HG03097 (cell line): ENCODE results near the gene CTDSP2.
"Not testable (repeated sequence)": the region's sequence is repeated elsewhere in the genome, so short reads cannot be mapped to it uniquely, and the experiment has no call there.

Experiments used
- ATAC-seq: cut with Tn5 transposase; IDR thresholded peaks from one replicate; pipeline ENCODE4 v1.9.1; 2021; ENCODE audit not compliant: unreplicated experiment, low FRiP score

The CTDSP2 gene

GRCh38 chr12:57882575-57882974, 36.0 kb upstream of the CTDSP2 start:
- no peak for ATAC-seq

DNA sequence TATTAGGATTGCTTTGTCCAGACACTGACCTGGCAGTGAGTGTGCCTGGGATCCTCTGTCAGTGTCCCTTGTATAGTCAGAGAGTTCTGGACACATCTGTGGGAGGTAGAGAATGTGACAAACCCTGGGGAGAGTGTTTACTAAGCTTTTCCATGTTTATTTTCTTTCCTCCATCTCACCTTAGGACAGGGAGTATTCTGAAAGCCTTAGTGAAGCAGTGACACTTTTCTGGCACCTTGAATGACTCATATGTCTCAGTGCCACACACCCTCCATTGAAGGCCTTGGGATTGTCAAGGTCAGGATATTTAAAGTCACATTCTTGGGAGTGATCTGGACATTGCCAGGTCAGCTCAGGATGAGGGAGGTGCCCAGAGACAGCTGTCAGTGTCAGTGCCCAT, 34.9 kb upstream of the CTDSP2 start:
- no peak for ATAC-seq

DNA sequence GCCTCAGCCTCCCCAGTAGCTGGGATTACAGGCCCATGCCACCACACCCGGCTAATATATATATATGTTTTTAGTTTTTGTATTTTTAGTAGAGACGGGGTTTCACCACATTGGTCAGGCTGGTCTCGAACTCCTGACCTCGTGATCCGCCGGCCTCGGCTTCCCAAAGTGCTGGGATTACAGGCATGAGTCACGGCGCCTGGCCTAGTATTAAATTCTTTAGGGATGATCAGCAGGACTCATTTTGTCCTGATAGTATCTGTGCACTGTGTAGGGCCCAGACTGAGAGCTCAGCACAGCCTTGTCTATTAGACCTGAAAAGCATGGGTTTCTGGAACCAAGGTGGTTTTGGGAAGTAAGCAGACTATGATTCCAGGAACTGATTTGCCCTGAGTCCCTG, 34.5 kb upstream of the CTDSP2 start:
- not testable (repeated sequence) for ATAC-seq

DNA sequence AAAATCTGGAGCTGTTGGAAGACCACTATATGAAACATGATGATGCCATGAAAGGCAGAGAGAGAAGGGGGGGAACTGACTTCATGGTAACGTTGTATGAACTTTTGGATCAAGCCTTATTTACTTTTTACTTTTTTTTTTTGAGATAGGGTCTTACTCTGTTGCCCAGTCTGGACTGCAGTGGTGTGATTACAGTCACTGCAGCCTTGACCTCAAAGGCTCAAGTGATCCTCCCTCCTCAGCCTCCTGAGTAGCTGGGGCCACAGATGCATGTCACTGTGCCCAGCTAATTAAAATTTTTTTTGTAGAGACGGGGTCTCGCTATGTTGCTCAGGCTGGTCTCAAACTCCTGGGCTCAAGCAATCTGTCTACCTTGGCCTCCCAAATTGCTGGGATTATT, 31.3 kb upstream of the CTDSP2 start:
- no peak for ATAC-seq

DNA sequence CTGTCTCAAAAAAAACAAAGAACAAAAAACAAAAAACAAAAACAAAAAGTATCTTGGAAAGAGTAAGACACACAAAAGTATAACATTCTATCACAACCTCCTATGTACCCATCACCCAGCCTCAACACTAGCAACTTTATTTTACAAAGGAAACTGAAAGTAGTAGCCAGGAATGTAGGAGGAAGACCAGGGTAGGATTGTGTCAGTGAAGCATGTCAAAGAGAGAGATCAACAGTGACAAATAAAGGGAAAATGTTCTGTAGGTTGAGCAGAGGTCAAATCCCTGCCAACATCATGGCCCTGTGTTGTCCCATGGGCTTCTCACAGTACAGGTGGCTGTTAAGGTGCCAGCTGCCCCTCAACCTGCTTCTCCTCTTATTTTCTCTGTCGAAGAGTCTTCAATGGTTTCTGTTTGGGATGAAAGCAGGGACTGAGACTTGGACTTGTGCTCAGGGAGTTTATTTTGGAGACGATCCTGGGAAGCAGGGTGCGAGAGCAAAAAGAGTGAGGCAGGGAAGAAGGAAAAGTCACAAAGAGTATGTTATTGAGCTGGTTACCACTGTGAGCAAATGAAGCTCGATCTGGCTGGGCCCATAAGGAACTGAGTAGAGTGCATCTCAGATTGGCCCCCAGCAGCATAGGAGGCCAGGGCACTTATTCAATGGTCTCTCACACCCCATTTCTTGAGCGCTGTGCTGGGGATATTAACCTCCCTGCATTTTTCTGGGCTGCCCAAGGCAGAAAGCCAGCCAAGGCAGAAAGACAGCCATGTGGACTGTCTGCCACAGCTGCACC, 29.4 kb upstream of the CTDSP2 start:
- no peak for ATAC-seq

DNA sequence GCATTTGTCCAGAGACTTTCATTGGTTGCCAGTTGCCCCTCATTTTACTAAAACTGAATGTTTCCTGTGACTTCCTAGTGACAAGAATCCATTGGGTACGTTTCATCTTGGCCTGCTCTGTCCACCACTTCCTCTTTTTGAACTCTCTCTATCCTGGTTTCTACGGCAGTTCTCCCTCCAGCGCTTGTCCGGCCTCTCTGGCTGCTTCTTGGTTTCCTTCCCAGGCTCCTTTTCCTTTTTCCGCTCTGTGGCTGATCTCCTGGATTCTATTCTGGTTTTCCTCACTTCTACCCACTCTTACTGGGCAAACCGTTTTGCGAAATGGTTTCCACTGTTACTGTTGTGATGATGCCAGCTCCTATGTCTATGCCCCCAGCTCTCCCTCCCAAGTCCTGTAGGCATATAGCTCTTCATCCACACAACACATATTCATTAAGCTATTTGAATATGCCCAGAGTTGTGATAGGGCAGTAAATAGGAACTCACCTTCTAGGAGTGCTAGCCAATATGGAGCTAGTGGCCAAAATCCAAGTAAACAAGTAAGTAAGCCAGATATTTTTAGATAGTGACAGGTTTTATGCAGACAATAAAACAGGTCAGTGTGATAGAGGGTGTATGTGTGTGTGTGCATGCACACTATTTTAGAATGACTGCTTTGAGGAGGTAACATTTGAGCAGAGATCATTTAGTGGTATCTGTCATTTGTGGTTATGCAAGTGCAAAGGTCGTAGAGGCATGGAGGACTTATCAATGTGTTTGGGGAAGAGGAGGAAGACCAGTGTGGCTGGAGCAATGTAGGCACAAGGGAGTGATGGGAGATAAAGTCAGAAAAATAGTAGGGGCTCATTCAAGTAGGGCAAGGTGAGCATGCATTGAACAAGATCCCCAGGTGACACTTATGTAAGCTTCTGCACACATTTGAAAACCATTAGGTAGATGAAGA, 27.9 kb upstream of the CTDSP2 start:
- no peak for ATAC-seq

DNA sequence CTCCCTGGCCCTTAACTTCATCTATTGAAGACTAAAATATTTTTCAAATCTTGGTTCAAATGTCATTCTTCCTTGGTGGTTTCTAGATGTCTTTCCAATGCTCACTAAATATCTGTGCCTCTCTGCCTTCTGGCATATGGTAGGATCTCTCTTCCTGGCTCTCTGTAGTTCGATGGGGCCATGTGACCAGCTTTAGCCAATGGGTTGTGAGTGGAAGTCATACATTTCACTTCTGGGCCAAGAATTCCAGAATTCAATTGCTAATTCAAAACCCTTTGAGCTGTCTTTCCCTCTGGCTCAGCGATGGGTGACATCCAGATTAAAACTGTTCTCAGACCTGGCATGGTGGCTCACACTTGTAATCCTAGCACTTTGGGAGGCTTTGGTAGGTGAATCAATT, 25.8 kb upstream of the CTDSP2 start:
- no peak for ATAC-seq

- no peak for ATAC-seq
Measured at GRCh38 chr12:57869927-57870318, 23.4 kb upstream of the CTDSP2 start.

GRCh38 chr12:57869298-57869926, 22.9 kb upstream of the CTDSP2 start:
- ATAC-seq, result no peak

- ATAC-seq, result no peak
Measured at GRCh38 chr12:57868851-57869268, 22.3 kb upstream of the CTDSP2 start.

GRCh38 chr12:57868221-57868620, 21.7 kb upstream of the CTDSP2 start:
- ATAC-seq, result no peak

GRCh38 chr12:57866308-57867019, 19.9 kb upstream of the CTDSP2 start:
- no peak for ATAC-seq

DNA sequence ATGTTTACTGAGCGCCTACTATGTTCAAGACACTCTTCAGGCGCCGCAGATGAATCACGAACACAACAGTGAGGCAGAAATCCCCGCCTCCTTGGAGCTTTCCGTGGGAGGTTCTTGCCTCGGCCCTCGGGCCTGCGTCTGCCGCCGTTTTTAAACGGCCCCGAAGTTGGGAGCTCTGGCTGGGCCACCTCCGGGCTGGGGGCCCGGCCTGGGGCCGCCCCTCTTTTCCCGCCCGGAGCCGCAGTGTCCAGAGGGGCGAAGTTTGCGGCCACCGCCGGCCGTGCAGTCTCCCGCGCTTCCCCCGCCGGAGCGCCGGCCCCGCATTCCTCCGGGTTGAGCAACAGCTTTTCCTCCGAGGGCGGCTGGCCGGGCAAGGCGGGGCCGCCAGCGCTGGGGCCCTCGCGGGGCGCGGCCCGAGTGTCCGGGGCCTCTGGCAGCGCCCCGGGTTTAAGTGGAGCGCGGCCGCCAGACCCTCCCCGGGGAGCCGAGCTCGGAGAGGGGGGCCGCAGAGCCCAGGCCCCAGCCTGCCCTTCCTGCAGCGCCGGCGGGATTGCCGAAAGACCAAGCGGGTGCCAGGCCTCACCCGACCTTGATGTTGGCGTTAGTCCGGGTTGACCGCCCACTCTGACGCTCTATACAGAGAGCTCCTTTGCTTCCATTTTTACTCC, 18.7 kb upstream of the CTDSP2 start:
- no peak for ATAC-seq

GRCh38 chr12:57864442-57865083, 18.0 kb upstream of the CTDSP2 start:
- no peak for ATAC-seq

- ATAC-seq, result no peak
Measured at GRCh38 chr12:57863676-57864075, 17.1 kb upstream of the CTDSP2 start.

DNA sequence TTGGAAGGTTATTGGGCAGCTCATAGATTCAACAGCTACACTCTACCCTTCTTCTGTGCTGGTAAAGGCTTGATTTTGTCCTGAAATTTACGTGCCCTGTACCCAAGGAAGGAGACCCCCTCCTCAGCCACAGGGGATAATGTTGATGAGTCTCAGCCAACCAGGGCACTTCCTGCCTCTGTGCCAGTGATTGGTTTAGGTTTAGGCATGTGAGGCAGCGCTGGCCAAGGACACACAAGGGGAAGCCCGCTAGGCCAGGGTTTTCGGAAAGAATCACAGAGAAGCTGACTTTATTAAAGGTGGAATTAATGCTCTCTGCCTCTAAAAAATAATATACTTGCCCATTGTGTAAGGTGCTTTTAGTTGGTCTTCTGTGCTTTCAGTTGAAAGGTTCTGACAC, 15.4 kb upstream of the CTDSP2 start:
- no peak for ATAC-seq

GRCh38 chr12:57860883-57861282, 14.4 kb upstream of the CTDSP2 start:
- ATAC-seq, result not testable (repeated sequence)

- no peak for ATAC-seq
Measured at GRCh38 chr12:57859121-57859520, 12.6 kb upstream of the CTDSP2 start.

- ATAC-seq, result not testable (repeated sequence)
Measured at GRCh38 chr12:57858123-57858522, 11.6 kb upstream of the CTDSP2 start.

- no peak for ATAC-seq
Measured at GRCh38 chr12:57854965-57855364, 8.4 kb upstream of the CTDSP2 start.
